ENCODE results near the gene STK4. TPM values are rescaled to one million over a fixed set of nuclear protein-coding genes. Genes with fewer than 3 reads are reported as not detected.

Gene STK4
- total and polyA plus RNA-seq, 2 of the 4 experiments (the other 2 are of a cell fraction): 10.2 to 22.2 TPM

GRCh38 chr20:45128099-45128498 lies 161.8 kb downstream of the STK4 start:
- no peak overlapping the region for H4K5ac ChIP-seq (ENCODE audit: low read depth, low read length)
- no peaks in the 10 kb centered on the region for H3K4me1 ChIP-seq (ENCODE audit: control insufficient read depth, insufficient read depth, low read length)
- no CpG with 5 or more reads among the region's 2 CpGs for WGBS, 2 experiments (ENCODE audit: extremely low coverage in 2 of 2, insufficient read length in 1 of 2)
- H3K9ac ChIP-seq (ENCODE audit: low read depth, low read length): no peak overlapping the region
- H3K23ac ChIP-seq (ENCODE audit: low read depth, low read length): no peak overlapping the region
- intact Hi-C loops (cut with micrococcal nuclease): loop anchor here (10.0 kb wide), 1 partner anchor 147 kb away; no protein-coding TSS in a partner anchor
- no peak overlapping the region for H4K8ac ChIP-seq (ENCODE audit: low read depth in 2 of 2, low read length in 2 of 2)
- no peak overlapping the region for H2BK15ac ChIP-seq (ENCODE audit: low read depth, low read length)
- no peak overlapping the region for H2AFZ ChIP-seq (replicated peaks; ENCODE audit: low read length, poor library complexity)
- no peak overlapping the region for H2BK120ac ChIP-seq (ENCODE audit: low read depth, low read length)
- H4K20me1 ChIP-seq (ENCODE audit: insufficient read depth, low read length): no peaks in the 10 kb centered on the region
- H3K79me1 ChIP-seq (ENCODE audit: low read depth in 1 of 2, low read length in 2 of 2): no peaks in the 10 kb centered on the region
- H3K36me3 ChIP-seq (ENCODE audit: control insufficient read depth, insufficient read depth, low read length): no peaks in the 10 kb centered on the region
- DNase-seq: no peak
- dilution Hi-C loops (cut with HindIII; ENCODE audit: low sequenced_read_pairs, unreplicated experiment): no loop called here
- no peak overlapping the region for H3K4ac ChIP-seq (ENCODE audit: low read depth, low read length)
- no peak overlapping the region for H3K18ac ChIP-seq (ENCODE audit: low read depth, low read length)
- no peak overlapping the region for H2BK5ac ChIP-seq (ENCODE audit: low read depth, low read length, poor library complexity, severe bottlenecking)
- H3K14ac ChIP-seq (replicated peaks; ENCODE audit: low read depth, low read length): no peak overlapping the region
- H3K4me2 ChIP-seq (ENCODE audit: low read depth, low read length): no peak overlapping the region
- H2AK5ac ChIP-seq (ENCODE audit: low read depth, low read length): no peak overlapping the region
- no peak overlapping the region for H4K91ac ChIP-seq (ENCODE audit: insufficient read depth, low read depth, low read length)
- no peak overlapping the region for H2AK9ac ChIP-seq (replicated peaks; ENCODE audit: low read depth, low read length, poor library complexity)
- BruUV-seq (replicated peaks): no TSS peak
- no peaks in the 10 kb centered on the region for H3K9me3 ChIP-seq (ENCODE audit: control insufficient read depth, insufficient read depth, low read length)
- no peak overlapping the region for H3K27ac ChIP-seq (ENCODE audit: insufficient read depth, low read length)
- in situ Hi-C loops (cut with MboI; ENCODE audit: low sequenced_read_pairs): no loop called here
- no peak overlapping the region for H2BK20ac ChIP-seq (ENCODE audit: low read depth, low read length)
- H3K27me3 ChIP-seq (ENCODE audit: control insufficient read depth, insufficient read depth, low read length): peaks cover 13% of the 10 kb centered on the region
- no peak overlapping the region for H3K4me3 ChIP-seq (ENCODE audit: insufficient read depth, low read depth, low read length)
- ATAC-seq (ENCODE audit: low read depth): no peak
- no peaks in the 10 kb centered on the region for H3K9me1 ChIP-seq (ENCODE audit: insufficient read depth, low read length)
- CTCF ChIA-PET: interaction anchor here (1.5 kb wide), 1 partner anchor 16 kb away, joined by 3 read pairs; no protein-coding TSS in a partner anchor
- TF ChIP-seq USF2 (IDR thresholded peaks at IDR 0.05; ENCODE audit: low read depth, low read length): no peak
- TF ChIP-seq RCOR1 (IDR thresholded peaks at IDR 0.05; ENCODE audit: insufficient replicate concordance, low read length): no peak
- no peak for TF ChIP-seq SMC3 (IDR thresholded peaks at IDR 0.05; ENCODE audit: low read depth, low read length)
- POLR2A ChIA-PET (ENCODE audit: unreplicated experiment): no interaction called here
- no peak overlapping the region for H3K56ac ChIP-seq (ENCODE audit: extremely low read depth, insufficient read depth, low read length)

Small RNAs within 50 kb of the gene (microRNA-seq; reads per million reads assigned to microRNA genes)
- not detected for gene RF00019 (ENCODE audit: insufficient read depth, insufficient read length)

Small RNAs within 50 kb of the gene (small RNA-seq; reads per million reads assigned to genes)
- gene RF00019: 0 reads per million in 5 experiments

Other genes starting within 250 kb of the STK4 start
- gene KCNK15, start 220.6 kb upstream of the STK4 start, total RNA-seq (2012; rRNA removed): not detected in 2 replicates
- gene KCNK15, start 220.6 kb upstream of the STK4 start, polyA plus RNA-seq (2012; rRNA removed): not detected in 2 replicates
- not detected in 2 replicates for gene RIMS4, start 156.0 kb upstream of the STK4 start, total RNA-seq (2012; rRNA removed)
- gene RIMS4, start 156.0 kb upstream of the STK4 start, polyA plus RNA-seq (2012; rRNA removed): not detected in 2 replicates
- 78.0 and 120 TPM in 2 replicates for gene YWHAB, start 80.8 kb upstream of the STK4 start, total RNA-seq (2012; rRNA removed)
- 94.7 and 102 TPM in 2 replicates for gene YWHAB, start 80.8 kb upstream of the STK4 start, polyA plus RNA-seq (2012; rRNA removed)
- 4.7 and 6.1 TPM in 2 replicates for gene PABPC1L, start 56.5 kb upstream of the STK4 start, total RNA-seq (2012; rRNA removed)
- gene PABPC1L, start 56.5 kb upstream of the STK4 start, polyA plus RNA-seq (2012; rRNA removed): 76.6 and 82.4 TPM in 2 replicates
- gene TOMM34, start 6.1 kb upstream of the STK4 start, total RNA-seq (2012; rRNA removed): 82.8 and 97.5 TPM in 2 replicates
- gene TOMM34, start 6.1 kb upstream of the STK4 start, polyA plus RNA-seq (2012; rRNA removed): 98.2 and 101 TPM in 2 replicates
- gene KCNS1, start 134.6 kb downstream of the STK4 start, total RNA-seq (2012; rRNA removed): 0.54 and 0.56 TPM in 2 replicates
- gene KCNS1, start 134.6 kb downstream of the STK4 start, polyA plus RNA-seq (2012; rRNA removed): 0.46 and 0.62 TPM in 2 replicates
- gene WFDC5, start 148.7 kb downstream of the STK4 start, total RNA-seq (2012; rRNA removed): not detected in 2 replicates
- not detected in 2 replicates for gene WFDC5, start 148.7 kb downstream of the STK4 start, polyA plus RNA-seq (2012; rRNA removed)
- not detected in 2 replicates for gene WFDC12, start 158.0 kb downstream of the STK4 start, total RNA-seq (2012; rRNA removed)
- not detected in 2 replicates for gene WFDC12, start 158.0 kb downstream of the STK4 start, polyA plus RNA-seq (2012; rRNA removed)
- gene PI3, start 208.4 kb downstream of the STK4 start, total RNA-seq (2012; rRNA removed): not detected in 2 replicates
- not detected in 2 replicates for gene PI3, start 208.4 kb downstream of the STK4 start, polyA plus RNA-seq (2012; rRNA removed)
- gene SEMG1, start 240.5 kb downstream of the STK4 start, total RNA-seq (2012; rRNA removed): not detected in 2 replicates
- gene SEMG1, start 240.5 kb downstream of the STK4 start, polyA plus RNA-seq (2012; rRNA removed): not detected in 2 replicates